Tibial nerve (tissue), 4 donors: ENCODE data around the gene GABPA. TPM values are rescaled to one million over a fixed set of nuclear protein-coding genes. Genes with fewer than 3 reads are reported as not detected.
A peak's percentile ranks its signal among the peaks of the same experiment; 100 is the strongest.

Experiments used
- DNase-seq, 2 donors: peaks; one replicate each; pipeline ENCODE4 v3.0.0-alpha.2; 2019; ENCODE audit warnings: low spot score in 2 of 2
- H3K27ac ChIP-seq, 4 donors: fragments of 200-600 bp; sonication (generic) in 3 of 4; one replicate each; pipeline ENCODE4 v1.5.1; 2017 to 2019; ENCODE audit warnings: mild to moderate bottlenecking in 1 of 4
- H3K27me3 ChIP-seq, 2 donors: fragments of 200-600 bp; sonication (generic) in 1 of 2; one replicate each; pipeline versions ENCODE4 v1.5.1 to v1.6.0; 2017 to 2019
- H3K36me3 ChIP-seq, 3 donors: fragments of 200-600 bp; sonication (generic); one replicate each; pipeline ENCODE4 v1.5.1; 2018 to 2019
- H3K4me1 ChIP-seq, 4 donors: fragments of 200-600 bp; sonication (generic) in 3 of 4; one replicate each; pipeline ENCODE4 v1.5.1; 2017 to 2019
- H3K4me3 ChIP-seq, 4 donors: fragments of 200-600 bp; sonication (generic) in 3 of 4; one replicate each; pipeline ENCODE4 v1.5.1; 2017 to 2019; ENCODE audit warnings: mild to moderate bottlenecking in 1 of 4, moderate library complexity in 1 of 4
- H3K9me3 ChIP-seq, 4 donors: fragments of 200-600 bp; sonication (generic) in 3 of 4; one replicate each; pipeline ENCODE4 v1.5.1; 2017 to 2019
- EP300 ChIP-seq, 2 donors: sonication (generic); formaldehyde crosslinking; IDR thresholded peaks; one replicate each; pipeline ENCODE4 v1.6.1; 2017; ENCODE audit warnings: antibody characterized with exemption in 2 of 2, mild to moderate bottlenecking in 1 of 2
- POLR2A ChIP-seq, 2 donors: fragments of 450-650 bp; IDR thresholded peaks; one replicate each; pipeline ENCODE4 v1.6.1; 2017; ENCODE audit warnings: antibody characterized with exemption in 2 of 2, mild to moderate bottlenecking in 2 of 2, moderate library complexity in 2 of 2
- WGBS, 2 donors: methylation state at CpG; one replicate each; pipeline ENCODE4 v1.1.5; 2018; 5-methylcytosine and 5-hydroxymethylcytosine counted together
- total RNA-seq, 4 donors: library from RNA; depleted of rRNA; stranded (reverse); fragments of >200 nt; gene quantifications; one replicate each; pipeline ENCODE4 v1.1.0, GENCODE V29; 2016
- TF ChIP-seq, protein P1 (sequence below), 5 experiments: fragments of 200-600 bp in 3 of 5; fragments of 450-650 bp in 2 of 5; sonication (generic) in 3 of 5; IDR thresholded peaks; one replicate each; pipeline ENCODE4 v1.5.1; 2016 to 2019; ENCODE audit warnings: antibody characterized with exemption in 5 of 5, mild to moderate bottlenecking in 3 of 5, moderate library complexity in 2 of 5

Gene GABPA
- total RNA-seq, 4 donors from 2014 or later, result 17.4 to 24.3 (median 19.9) TPM

DNA sequence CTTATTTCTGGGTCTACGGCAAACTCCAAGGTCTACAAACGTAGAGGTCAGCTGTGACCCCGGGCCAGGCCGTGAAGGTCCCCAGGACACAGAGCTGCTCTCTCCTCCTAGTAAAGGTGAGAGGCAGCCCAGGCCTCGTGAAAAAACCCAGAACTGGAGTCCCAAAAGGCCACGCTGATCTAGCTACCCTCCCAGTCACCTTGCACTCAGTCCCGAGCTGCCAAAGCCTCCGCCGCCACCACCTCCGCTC lies 193 bp upstream of the GABPA start:
- H3K9me3 ChIP-seq, result no peaks in the 10 kb centered on the region
- TF ChIP-seq POLR2A (IDR thresholded peaks at IDR 0.05), result peak; percentile 67 to 85
- no peak for TF ChIP-seq EP300 (IDR thresholded peaks at IDR 0.05)
- TF ChIP-seq, protein P1, sequence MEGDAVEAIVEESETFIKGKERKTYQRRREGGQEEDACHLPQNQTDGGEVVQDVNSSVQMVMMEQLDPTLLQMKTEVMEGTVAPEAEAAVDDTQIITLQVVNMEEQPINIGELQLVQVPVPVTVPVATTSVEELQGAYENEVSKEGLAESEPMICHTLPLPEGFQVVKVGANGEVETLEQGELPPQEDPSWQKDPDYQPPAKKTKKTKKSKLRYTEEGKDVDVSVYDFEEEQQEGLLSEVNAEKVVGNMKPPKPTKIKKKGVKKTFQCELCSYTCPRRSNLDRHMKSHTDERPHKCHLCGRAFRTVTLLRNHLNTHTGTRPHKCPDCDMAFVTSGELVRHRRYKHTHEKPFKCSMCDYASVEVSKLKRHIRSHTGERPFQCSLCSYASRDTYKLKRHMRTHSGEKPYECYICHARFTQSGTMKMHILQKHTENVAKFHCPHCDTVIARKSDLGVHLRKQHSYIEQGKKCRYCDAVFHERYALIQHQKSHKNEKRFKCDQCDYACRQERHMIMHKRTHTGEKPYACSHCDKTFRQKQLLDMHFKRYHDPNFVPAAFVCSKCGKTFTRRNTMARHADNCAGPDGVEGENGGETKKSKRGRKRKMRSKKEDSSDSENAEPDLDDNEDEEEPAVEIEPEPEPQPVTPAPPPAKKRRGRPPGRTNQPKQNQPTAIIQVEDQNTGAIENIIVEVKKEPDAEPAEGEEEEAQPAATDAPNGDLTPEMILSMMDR (IDR thresholded peaks at IDR 0.05), result no peak
- H3K4me1 ChIP-seq, result peaks cover 0 to 70% (median 15%) of the 10 kb centered on the region in 4 donors
- peak overlapping the region; percentile 71 to 99 (median 80) for H3K4me3 ChIP-seq
- H3K27ac ChIP-seq, result peak overlapping the region; percentile 94 to 99 (median 98)
- H3K36me3 ChIP-seq, result peaks cover 0 to 4% (median 0%) of the 10 kb centered on the region in 3 donors
- no peak for DNase-seq
- no peaks in the 10 kb centered on the region for H3K27me3 ChIP-seq
- WGBS, 2 donors, result 0 to 1% methylated on average over 9 to 10 of the region's 10 CpGs

DNA sequence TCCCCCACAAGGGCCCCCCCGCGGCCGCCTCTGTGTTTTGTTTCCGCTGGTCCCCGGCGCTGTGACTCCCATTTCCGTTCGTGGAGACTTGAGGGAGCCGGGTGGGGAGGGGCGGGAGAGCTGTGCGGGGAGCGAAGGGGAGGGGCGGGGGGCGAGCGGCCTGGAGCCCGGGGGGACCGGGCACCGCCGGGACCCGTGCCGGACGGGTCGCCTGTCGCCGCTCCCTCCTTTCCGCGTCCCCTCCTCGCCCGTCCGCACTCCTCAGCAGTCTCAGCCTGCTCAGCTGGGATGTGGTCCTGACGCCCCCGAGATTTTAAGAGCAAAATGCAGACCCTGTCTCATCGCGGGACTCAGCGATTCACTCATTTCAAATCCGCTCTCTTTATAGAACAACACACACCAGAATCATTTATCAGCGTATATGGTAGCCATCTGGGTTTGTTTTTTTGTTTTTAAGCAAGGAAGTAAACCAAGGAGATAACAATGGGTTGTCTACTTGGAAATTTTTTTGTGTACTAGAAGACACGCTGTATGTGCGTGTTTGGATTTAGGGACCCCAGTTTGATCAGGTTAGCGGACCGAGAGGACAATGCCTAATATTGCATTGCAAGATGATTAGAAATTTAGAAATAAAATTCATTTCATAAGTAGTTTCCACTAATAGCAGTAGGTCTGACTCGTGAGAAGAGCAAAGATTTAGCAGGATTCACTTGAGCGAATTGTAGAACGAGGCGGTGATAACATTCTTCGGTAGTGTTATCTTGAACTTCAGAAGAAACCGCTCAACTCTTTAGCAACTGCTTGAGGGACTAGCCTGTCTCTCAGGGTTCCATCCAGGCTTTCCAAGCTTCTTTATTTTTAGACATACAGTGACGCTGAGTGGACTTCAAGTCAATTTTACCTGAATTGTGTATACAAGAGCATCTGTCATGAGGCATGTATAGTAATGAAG lies 1.1 kb downstream of the GABPA start:
- Histone ChIP-seq H3K36me3 (peaks cover 0 to 4% (median 0%) of the 10 kb centered on the region in 3 donors), H3K4me1 (peaks cover 0 to 66% (median 15%) of the 10 kb centered on the region in 4 donors), H3K27me3 (no peaks in the 10 kb centered on the region), H3K4me3 (peak overlapping the region; percentile 71 to 99 (median 80)), H3K9me3 (no peaks in the 10 kb centered on the region), H3K27ac (peak overlapping the region; percentile 94 to 99 (median 98))
- whole genome bisulfite sequencing, 2 donors, result 0% methylated on average over 24 to 42 of the region's 48 CpGs
- TF ChIP-seq, protein P1 (IDR thresholded peaks at IDR 0.05), result no peak
- peak; percentile 73 to 77 for DNase-seq

DNA sequence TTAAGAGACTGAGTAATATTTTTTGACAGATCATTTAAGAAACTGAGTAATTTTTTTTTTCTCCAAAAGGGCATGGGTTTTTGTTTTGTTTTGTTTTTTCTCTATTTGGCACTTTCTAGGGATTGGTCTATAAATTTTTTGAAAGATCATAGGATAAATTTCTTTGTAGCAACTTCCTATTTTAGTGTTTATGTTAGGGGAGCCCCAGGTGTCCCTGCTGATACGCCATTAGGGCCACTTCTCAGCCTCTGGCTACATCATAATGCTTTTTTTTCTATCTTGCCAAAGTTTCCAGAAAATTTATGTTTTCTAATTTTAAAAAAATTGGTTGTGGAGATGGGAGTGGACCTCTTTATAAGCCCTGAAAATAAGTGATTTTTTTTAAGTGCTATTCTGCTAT lies 2.6 kb downstream of the GABPA start:
- Histone ChIP-seq H3K4me1 (peaks cover 0 to 51% (median 12%) of the 10 kb centered on the region in 4 donors), H3K9me3 (no peaks in the 10 kb centered on the region), H3K4me3 (no peak overlapping the region), H3K27ac (no peak overlapping the region), H3K27me3 (no peaks in the 10 kb centered on the region), H3K36me3 (no peaks in the 10 kb centered on the region)
- 68 to 70% methylated on average over 1 of the region's 1 CpG for WGBS, 2 donors
- no peak for TF ChIP-seq POLR2A (IDR thresholded peaks at IDR 0.05)
- no peak for TF ChIP-seq EP300 (IDR thresholded peaks at IDR 0.05)
- TF ChIP-seq, protein P1 (IDR thresholded peaks at IDR 0.05), result no peak
- no peak for DNase-seq

DNA sequence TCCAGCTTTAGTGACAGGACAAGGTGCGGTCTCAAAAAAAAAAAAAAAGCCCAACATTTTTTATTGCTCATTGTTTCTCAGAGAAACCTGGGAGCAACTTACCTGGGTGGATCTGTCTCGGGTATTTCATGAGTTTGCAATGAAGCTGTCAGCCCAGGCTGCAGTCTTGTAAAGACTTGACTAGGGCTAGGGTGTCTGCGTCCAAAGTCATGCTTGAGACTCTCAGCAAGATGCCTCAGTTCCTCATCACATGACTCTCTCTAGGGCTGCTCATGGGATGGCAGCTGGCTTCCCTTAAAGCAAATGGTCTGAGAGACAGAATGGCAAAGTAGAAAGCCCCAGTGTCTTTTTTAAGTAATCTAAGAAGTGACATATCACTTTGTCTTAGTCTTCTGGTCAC lies 8.1 kb downstream of the GABPA start:
- H3K9me3 ChIP-seq, result no peaks in the 10 kb centered on the region
- TF ChIP-seq EP300 (IDR thresholded peaks at IDR 0.05), result no peak
- H3K27ac ChIP-seq, result no peak overlapping the region
- no peak overlapping the region for H3K4me3 ChIP-seq
- peaks cover 0 to 28% (median 0%) of the 10 kb centered on the region in 3 donors for H3K36me3 ChIP-seq
- no peak for DNase-seq
- no peaks in the 10 kb centered on the region for H3K27me3 ChIP-seq
- WGBS, 2 donors, result 88 to 96% methylated on average over 3 of the region's 3 CpGs
- peaks cover 0 to 16% (median 0%) of the 10 kb centered on the region in 4 donors for H3K4me1 ChIP-seq

DNA sequence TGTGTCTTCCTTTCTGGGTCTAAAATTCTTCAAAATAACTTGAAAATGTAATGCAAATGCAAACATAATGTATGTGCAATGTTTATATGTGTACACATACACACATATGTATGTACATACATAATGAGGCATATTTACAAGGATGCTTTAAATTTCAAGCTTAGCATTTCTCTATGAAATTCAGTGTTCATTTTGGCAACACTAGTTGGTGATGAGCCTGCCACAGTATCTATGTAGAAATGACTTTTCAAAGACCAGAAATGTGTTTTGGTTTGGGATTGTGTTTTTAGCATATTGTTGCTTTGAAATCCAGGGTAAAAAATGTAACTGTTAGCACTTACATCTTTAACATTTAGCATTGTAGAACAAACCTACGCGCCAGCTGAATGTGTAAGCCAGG lies 10.1 kb downstream of the GABPA start:
- peaks cover 0 to 45% (median 0%) of the 10 kb centered on the region in 3 donors for H3K36me3 ChIP-seq
- no peak for DNase-seq
- TF ChIP-seq EP300 (IDR thresholded peaks at IDR 0.05) (no peak), POLR2A (IDR thresholded peaks at IDR 0.05) (no peak)
- TF ChIP-seq, protein P1 (IDR thresholded peaks at IDR 0.05), result no peak
- peaks cover 0 to 3% (median 0%) of the 10 kb centered on the region in 4 donors for H3K4me1 ChIP-seq
- H3K27ac ChIP-seq, result no peak overlapping the region
- WGBS, 2 donors, result 96 to 99% methylated on average over 2 of the region's 2 CpGs
- no peaks in the 10 kb centered on the region for H3K9me3 ChIP-seq
- no peak overlapping the region for H3K4me3 ChIP-seq
- H3K27me3 ChIP-seq, result no peaks in the 10 kb centered on the region
